Progenitor cell of endocrine pancreas (in vitro differentiated cells): ENCODE measurements around the gene FBXO24. TPM values are rescaled to one million over a fixed set of nuclear protein-coding genes. Genes with fewer than 3 reads are reported as not detected.

Experiments
- DNase-seq: peaks from one replicate; pipeline ENCODE4 v3.0.0; 2021; ENCODE audit warnings: low spot score; ENCODE audit not compliant: unreplicated experiment
- H3K27ac Mint-ChIP-seq: 2 replicates; pipeline ENCODE4 v1.8.0; 2021; ENCODE audit warnings: mild to moderate bottlenecking, moderate library complexity, mixed read lengths
- H3K27me3 Mint-ChIP-seq: 2 replicates; pipeline ENCODE4 v1.8.0; 2021; ENCODE audit warnings: mixed read lengths
- H3K36me3 Mint-ChIP-seq: 2 replicates; pipeline ENCODE4 v1.8.0; 2022; ENCODE audit warnings: mixed read lengths; ENCODE audit not compliant: insufficient read depth
- H3K4me1 Mint-ChIP-seq: 2 replicates; pipeline ENCODE4 v1.8.0; 2021; ENCODE audit warnings: low read depth, mixed read lengths
- H3K4me3 Mint-ChIP-seq: 2 replicates; pipeline ENCODE4 v1.8.0; 2021; ENCODE audit warnings: low read depth, mild to moderate bottlenecking, moderate library complexity, mixed read lengths
- H3K9me3 Mint-ChIP-seq: 2 replicates; pipeline ENCODE4 v1.8.0; 2021; ENCODE audit warnings: low read depth, mixed read lengths
- CTCF ChIP-seq: fragments of 200-600 bp; sonication (generic); IDR thresholded peaks from one replicate; pipeline ENCODE4 v1.5.0; 2021; ENCODE audit warnings: antibody characterized with exemption, mild to moderate bottlenecking; ENCODE audit not compliant: unreplicated experiment
- total RNA-seq: library from RNA; stranded (reverse); gene quantifications from 2 replicates; pipeline ENCODE4 v1.2.1, GENCODE V29; 2021

FBXO24 gene
- total RNA-seq, 1 donor from 2014 or later, result 0.41 TPM

- H3K4me3 Mint-ChIP-seq, result peak overlapping the region; percentile 53
- peak; percentile 52 for DNase-seq
- H3K27me3 Mint-ChIP-seq, result no peaks in the 10 kb centered on the region
- TF ChIP-seq CTCF, result peak; percentile 54
- peaks cover 1% of the 10 kb centered on the region for H3K36me3 Mint-ChIP-seq
- peaks cover 19% of the 10 kb centered on the region for H3K4me1 Mint-ChIP-seq
- H3K9me3 Mint-ChIP-seq, result no peaks in the 10 kb centered on the region
- H3K27ac Mint-ChIP-seq, result no peak overlapping the region
These were observed 17.0 kb upstream of the FBXO24 start for GRCh38 chr7:100568896-100569844.

GRCh38 chr7:100570954-100571828, 14.9 kb upstream of the FBXO24 start:
- peak overlapping the region; percentile 91 for H3K27ac Mint-ChIP-seq
- no peak for DNase-seq
- H3K27me3 Mint-ChIP-seq, result no peaks in the 10 kb centered on the region
- H3K36me3 Mint-ChIP-seq, result peaks cover 3% of the 10 kb centered on the region
- H3K4me1 Mint-ChIP-seq, result peaks cover 19% of the 10 kb centered on the region
- no peak for TF ChIP-seq CTCF
- H3K4me3 Mint-ChIP-seq, result no peak overlapping the region
- H3K9me3 Mint-ChIP-seq, result no peaks in the 10 kb centered on the region

- TF ChIP-seq CTCF, result no peak
- no peaks in the 10 kb centered on the region for H3K9me3 Mint-ChIP-seq
- H3K27me3 Mint-ChIP-seq, result no peaks in the 10 kb centered on the region
- peak overlapping the region; percentile 91 for H3K27ac Mint-ChIP-seq
- peaks cover 5% of the 10 kb centered on the region for H3K36me3 Mint-ChIP-seq
- peak overlapping the region; percentile 37 for H3K4me3 Mint-ChIP-seq
- H3K4me1 Mint-ChIP-seq, result peaks cover 17% of the 10 kb centered on the region
- DNase-seq, result no peak
These were observed 14.4 kb upstream of the FBXO24 start for GRCh38 chr7:100571829-100572116.

- no peak for TF ChIP-seq CTCF
- Mint-ChIP-seq H3K27me3 (no peaks in the 10 kb centered on the region), H3K9me3 (no peaks in the 10 kb centered on the region), H3K4me3 (no peak overlapping the region), H3K4me1 (peaks cover 17% of the 10 kb centered on the region), H3K27ac (peak overlapping the region; percentile 91), H3K36me3 (peaks cover 5% of the 10 kb centered on the region)
- no peak for DNase-seq
These were observed 13.7 kb upstream of the FBXO24 start for GRCh38 chr7:100572281-100572948.
